ENCODE measurements around the gene PTPN11.

Gene PTPN11

DNA sequence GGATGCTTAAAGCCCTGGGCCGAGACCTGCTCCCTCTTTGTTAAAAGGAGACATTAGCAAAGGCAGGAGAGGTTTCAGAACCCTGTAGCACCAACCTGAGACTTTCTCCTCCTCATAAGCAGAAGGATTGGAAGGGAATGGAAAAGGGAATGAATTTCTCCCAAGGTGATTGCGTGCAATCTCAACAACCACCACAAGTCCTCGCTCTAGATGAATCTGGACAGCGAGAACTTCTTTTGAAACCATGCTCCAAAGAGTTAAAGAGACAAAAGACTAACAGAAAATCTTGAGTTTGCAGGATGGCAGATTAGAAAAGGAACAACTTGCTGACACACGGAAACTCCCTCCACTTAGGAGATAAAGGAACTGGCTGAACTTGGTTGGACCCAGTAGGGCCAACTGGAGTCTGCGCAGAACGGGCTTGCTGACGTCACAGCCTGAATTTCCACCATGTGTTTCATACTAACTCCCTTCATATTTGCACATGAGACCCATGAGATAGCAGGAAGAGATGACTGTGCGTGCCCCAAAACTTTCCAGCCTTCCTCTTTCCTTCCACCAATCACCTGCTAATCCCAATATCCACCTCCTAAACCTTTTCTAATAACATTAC, 137.0 kb downstream of the PTPN11 start:
- DNase-seq: no peak

- DNase-seq: peak; percentile 31 to 60
These were observed 139.3 kb downstream of the PTPN11 start for GRCh38 chr12:112557951-112558630.

Measured in NCI-H524 (cell line).